HG03066 (cell line): ENCODE measurements around the gene MATN3.

ENCODE experiments used
- ATAC-seq: cut with Tn5 transposase; IDR thresholded peaks from one replicate; pipeline ENCODE4 v1.9.1; 2021; ENCODE audit warnings: low read depth; ENCODE audit not compliant: unreplicated experiment

Gene MATN3

DNA sequence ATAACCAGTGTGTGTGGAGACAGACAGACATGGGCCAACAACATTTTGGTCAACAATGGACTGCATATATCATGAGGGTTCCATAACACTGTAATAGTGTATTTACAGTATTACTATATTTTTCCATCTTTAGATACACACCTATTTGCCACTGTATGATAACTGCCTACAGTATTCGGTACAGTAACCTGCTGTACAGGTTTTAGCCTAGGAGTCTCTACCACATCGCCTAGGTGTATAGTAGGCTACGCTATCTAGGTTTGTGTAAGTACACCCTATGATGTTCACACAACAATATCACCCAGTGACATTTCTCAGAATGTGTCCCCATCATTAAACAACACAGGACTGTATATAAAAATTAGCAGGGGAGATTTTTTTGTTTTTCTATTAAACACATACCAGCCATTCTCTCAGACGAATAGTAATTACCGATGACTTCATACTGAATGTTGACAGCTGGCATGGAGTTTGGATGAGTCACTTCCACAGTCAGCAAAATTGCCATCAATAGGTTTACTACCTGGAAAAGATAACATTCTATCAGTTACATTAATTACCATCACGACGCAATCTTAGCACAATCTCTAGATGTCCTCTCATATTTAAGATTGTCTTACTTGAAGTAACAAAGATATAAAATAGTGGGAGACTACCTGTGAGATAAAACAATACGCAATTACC is 28.2 kb upstream of the MATN3 start:
- no peak for ATAC-seq

DNA sequence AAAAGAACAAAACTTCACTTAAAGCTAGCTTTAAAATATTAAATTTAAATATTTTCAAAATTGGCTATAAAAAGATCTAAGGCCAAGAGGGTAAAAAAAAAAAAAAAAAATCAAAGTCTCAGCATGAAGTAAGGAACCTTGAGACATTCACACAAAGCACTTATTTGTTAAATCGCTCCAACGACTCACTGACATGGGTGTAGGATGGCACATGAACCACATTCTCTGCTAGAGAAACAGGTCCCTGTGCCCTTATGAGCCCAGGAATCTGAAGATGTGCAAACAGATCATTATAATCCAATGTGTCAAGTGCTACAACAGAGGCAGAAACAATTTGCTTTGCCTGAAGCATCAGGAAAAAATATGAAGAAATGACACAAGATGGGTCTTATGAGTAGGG is 25.2 kb upstream of the MATN3 start:
- no peak for ATAC-seq

DNA sequence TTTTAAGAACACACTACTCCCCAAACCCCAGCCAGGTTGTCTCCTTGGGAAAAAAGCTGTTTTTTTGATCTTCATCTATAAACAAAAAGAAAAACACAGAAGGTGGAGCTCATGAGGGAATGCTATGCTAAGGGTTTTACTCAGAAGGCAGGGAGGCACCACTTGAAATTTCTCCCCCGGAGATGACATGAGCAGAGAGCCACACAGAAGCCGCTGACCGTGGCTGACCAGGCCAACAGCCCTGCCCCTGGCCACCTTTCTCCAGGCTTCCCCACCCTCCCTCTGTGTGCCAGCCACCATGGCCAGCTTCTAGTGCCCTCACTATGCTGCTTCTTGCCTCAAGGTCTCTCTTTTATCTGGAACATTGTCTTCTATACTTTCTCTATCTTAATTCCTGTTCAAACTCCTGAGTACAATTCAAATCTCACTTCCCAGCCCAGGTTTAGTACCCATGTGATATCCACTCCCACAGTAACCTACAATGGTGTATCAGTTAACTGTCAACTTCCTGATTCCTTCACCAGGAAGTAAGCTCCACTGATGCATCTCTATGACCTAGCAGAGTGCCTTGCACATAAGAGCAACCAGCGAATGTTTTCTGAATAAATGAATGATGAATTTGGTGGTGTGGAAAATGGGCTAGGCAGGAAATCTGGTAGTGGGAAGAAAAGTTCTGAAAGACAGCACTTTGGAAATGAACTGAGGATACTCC is 23.6 kb upstream of the MATN3 start:
- ATAC-seq = no peak

DNA sequence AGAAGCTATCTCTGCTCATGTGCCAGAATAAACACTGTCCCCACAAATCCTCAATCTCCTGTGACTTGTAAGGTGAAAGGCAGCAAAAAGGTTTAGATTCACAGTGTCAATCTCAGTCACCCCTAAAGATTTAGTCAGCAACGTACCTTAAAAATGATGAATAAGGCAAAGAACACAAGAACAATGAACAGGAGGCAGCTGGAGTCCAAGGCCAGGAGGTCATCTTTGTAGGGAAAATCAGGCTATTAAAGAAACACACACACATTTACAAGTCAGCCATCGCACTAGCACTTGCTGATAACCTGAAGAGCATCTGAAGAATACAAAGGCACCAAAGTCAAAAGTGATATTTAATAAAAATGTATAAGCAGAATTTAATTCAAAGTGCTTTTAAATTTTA is 22.4 kb upstream of the MATN3 start:
- no peak for ATAC-seq

DNA sequence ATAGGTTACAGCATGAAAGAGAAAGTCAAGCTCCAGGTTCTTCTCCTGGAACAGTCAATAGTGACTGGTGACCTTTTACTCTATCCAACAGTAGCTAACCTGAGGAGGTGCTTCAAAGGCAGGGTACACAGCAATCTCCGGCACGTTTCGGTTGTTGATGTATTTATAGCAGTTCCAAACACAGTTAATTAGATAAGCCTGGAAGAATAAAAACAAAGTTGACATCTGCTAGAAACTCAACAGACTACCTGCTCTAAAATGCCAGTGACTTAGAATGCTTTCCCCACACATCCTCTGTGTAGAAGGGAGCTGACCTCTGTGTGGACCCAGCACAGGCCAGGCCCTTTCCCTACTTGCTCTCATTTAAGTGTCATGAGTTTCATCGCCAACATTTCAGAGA is 21.8 kb upstream of the MATN3 start:
- ATAC-seq = no peak

DNA sequence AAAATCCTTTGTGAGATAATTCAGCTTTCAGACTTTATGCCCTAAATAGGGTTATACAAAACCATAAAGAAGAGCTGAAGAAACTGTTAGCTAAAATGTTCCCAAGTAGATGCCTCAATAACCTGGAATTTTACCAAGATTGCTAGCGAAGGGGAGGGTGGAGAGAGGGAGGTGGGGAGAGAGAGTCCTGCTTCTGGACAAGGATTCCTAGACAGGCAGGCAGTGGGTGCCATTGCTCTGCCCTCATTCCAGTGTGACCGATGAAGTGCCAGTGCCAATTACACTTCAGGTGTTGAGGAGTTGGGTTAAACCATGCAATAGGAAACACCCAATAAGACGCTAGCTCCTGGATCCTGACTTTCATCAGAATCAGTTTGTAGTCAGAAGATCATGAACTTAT is 20.9 kb upstream of the MATN3 start:
- no peak for ATAC-seq

DNA sequence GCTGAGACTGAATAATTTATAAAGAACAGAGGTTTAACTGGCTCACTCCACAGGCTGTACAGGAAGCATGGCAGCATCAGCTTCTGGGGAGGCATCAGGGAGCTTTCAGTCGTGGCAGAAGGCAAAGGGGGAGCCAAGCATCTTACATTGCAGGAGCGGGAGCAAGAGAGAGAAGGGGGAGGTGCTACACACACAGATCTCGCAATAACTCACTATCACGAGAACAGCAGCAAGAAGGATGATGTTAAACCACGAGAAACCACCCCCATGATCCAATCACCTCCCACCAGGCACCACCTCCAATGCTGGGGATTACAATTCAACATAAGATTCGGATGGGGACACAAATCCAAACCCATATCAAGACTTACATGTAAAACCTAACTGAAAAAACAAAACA is 17.8 kb upstream of the MATN3 start:
- no peak for ATAC-seq

DNA sequence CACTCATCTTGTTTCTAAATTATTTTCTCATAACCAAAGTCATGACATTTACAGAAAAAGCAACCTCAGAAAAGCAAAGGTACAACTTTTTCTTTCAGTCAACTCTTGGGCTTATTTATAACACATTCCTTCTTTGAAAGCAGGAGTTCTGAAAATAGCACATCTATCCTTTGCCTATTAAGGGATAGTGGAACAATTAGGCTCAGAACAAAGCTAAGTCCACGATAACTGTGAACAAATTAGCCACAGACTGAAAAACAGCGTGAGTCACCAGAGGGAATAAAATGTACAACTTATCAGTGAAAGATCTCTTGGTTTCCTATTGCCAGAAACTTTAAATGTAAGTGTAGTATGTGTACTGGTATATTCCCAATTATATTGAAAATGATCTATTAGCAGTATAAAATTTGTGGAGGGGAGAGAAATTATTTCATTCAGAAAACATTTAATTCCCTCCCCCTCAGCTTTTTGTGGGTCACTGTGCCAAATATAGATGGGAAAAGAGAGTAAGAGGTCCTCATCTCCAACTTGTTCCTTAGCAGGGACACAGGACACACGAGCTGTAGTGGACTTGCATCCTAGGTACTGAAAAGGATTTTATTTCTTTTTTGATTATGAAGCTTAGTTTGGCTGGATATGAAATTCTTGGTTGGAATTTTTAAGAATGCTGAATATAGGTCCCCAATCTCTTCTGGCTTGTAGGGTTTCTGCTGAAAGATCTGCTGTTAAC is 15.4 kb upstream of the MATN3 start:
- no peak for ATAC-seq

DNA sequence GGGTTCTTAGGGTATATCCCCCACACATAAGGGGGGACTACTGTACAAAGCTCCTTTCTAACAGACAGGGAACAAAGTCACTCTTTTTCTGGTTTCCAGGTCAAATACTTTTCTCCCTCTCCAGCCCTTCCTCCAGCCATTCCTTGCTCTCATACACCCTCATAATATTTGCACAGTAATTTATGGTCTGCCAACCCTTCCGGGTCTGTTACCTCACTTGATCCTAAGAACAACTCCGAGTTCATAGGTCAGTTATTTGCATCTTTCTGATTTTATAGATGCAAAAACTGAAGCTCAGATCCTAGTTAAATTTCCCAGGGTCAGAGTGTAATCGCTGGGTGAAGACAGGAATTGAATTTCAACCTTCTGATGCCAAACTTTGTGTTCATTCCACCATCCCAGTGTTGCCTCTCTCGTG is 14.8 kb upstream of the MATN3 start:
- no peak for ATAC-seq

DNA sequence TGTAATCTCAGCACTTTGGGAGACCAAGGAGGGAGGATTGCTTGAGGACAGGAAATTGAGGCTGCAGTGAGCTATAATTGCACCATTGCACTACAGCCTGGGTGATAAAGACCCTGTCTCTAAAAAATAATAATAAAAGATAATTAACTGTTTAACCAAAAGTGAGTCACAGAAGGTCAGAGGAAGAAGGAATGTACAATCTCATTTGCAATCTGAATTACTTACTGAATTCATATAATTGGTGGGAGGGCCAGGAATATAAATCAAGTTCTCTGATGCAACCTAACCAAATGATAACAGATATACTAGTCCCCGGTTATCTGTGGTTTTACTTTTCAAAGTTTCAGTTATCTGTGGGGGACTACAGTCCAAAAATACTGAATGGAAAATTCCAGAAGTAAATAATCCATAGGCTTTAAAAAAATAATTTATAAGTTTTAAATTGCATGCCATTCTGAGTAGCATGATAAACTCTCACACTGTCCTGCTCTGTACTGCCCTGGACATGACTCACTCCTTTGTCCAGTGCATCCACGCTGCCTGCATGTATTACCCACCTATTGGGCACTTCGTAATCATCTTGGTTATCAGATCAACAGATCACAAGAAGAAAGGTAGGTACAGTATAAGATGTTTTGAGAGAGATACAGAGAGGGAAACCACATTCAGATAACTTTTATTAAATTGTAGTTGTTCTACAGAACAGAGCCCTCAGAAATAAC is 12.8 kb upstream of the MATN3 start:
- no peak for ATAC-seq

DNA sequence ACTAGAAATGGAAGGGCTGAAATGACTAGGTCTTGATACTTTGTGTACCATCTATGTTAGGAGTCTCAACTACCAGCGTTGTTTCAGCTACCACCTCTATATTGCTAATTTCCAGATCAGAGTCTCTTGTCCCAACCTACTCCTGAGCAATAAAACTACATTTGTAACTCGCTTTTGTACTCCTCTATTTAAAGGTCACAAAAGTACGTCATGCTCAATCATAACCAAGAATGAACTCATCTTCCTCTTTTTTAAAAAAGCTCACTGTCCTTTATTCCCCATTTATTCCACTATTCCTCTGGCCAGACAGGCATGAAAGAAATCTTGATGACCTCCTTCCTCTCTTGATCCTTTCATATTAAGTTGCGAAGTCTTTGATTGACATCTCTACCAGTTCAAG is 11.2 kb upstream of the MATN3 start:
- no peak for ATAC-seq

DNA sequence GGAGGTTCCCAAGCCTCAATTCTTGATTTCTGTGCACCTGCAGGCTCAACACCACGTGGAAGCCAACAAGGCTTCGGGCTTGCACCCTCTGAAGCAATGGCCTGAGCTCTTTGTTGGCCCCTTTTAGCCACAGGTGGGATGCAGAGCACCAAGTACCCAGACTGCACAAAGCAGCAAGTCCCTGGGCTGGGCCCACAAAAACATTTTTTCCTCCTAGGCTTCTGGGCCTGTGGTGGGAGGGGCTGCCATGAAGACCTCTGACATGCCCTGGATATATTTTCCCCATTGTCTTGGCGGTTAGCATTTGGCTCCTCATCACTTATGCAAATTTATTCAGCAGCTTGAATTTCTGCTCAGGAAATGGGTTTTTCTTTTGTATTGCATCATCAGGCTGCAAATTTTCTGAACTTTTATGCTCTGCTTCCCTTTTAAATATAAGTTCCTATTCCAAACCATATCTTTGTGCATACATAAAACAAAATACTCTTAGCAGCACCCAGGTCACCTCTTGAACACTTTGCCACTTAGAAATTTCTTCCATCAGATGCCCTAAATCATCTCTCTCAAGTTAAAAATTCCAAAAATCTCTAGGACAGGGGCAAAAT is 9.0 kb upstream of the MATN3 start:
- no peak for ATAC-seq

DNA sequence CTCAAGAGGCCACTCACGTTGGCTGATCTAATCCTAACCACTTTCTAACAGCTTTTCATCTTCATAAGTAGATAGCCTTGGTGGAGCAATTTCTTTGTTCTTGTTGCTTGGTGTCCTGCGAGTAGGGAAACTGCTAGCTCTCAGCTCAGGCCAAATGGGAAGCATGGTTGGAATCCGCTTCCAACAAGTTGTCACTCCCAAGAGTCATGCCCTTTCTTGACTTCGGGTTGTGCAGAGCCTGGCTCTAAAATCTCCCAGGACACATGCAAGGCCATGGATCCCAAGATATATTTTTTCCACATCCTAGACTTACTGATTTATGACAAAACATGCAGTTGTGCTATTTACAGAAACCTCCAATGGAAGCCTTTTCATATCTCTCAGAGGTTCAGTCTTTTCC is 7.3 kb upstream of the MATN3 start:
- no peak for ATAC-seq

DNA sequence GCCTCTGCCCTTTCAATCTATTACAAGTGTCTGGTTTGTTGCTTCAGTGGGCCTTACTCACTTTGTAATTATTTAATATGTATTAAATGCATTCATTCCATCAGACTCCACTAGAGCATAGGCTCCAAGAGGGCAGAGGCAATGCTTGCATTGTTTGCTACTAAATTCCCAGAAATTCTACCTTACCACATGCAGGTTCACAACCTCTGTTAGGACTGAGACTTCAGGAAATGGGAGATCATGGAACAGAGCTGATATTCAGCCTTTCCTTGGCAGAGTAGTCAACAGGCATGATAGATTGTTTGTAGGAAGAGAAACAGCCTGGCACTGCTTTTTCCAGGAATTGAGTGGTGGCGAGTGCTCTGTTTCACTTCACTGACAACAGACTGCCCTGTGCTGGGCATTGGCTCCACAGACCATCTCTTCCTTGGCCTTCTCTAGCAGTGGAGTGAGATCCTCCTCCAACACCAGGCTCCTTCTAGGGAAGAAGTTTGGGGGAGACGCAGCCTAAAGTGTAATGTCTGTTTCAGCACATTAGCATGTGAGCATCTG is 6.2 kb upstream of the MATN3 start:
- no peak for ATAC-seq

DNA sequence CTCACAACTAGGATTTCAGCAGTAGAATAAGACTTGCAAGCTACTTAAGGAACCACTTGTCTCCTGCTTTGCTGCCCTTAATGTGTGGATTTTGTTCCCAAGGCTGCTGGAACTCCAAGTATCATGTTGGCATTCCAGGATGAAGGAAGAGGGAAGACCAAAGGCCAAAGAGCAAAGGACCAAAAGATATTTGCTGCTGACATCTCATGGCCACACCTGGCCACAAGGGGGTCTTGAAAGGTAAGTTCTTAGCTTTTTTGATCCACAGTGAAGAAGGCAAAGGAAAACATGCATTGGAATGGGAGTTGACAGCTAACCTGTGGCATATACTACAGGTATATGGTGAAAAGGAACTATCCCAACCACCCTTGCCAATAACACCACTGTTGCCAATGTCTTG is 3.9 kb upstream of the MATN3 start:
- ATAC-seq = no peak

DNA sequence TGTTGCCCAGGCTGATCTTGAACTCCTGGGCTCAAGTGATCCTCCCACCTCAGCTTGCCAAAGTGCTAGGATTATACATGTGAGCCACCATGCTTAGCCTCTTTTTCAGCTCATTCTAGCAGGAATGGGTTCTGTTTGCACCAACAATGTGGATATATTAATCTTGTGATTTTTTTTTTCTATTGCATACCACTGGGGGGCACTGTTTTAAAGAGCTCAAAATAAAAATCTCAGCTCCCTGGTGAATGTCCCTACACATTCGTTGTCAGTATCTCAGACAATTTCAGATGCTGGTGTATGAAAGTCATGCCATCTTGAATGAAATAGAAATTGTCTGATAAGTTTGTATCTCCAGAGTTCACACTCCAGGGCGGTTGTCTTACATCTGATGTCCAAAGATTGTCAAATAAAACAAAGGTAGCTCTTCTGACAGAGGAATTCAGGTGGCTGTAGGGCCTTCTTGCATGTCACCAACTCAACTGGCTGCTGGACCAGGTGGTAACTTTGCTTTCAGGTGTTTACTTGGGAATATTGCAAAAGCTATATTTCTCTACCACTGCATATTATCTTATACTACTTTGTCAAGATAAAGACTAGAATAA is 3.1 kb upstream of the MATN3 start:
- no peak for ATAC-seq

DNA sequence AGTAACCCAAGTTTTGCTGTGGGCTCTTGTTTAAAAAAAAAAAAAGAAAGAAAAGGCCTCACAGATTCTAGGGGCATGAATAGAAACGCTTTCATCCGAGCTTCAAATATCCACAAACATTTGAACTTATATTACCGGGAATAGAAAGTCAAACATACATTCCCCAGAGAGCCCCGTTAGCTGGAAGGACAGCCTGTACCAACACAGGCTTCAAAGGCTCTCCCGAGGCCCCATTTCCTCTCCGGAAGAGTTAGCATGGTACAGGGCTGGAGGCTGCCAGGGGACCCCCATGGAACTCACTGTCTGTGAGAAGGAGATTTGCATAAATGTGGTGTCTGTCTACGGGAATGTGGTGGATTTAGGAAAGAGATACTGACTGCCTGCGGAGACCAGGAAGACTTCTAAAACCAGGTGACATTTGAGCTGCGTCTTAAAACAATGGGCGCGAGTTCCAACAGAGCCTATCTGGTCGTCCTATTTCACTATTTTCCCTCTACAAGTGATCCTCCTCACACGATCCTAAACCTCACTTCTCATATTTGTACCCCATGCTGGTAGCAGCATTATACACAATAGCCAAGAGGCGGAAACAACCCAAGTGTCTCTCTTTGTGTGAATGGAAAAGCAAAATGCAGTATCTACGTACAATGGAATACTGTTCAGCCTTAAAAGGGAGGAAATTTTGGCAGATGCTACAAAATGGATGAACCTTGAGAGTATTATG is 820 bp upstream of the MATN3 start:
- ATAC-seq = no peak

DNA sequence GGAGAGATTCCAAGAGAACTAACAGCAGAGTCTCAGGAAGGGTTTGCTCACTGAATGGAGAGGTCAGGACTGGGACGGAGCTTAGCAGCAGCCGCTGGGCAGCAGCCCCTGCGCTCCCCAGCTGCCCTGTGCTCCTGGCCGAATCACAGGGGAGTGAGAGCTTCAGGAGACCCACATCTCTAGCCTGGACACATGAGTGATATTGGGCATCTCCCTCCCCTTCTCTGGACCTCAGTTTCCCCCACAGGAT is 511 bp downstream of the MATN3 start:
- no peak for ATAC-seq

DNA sequence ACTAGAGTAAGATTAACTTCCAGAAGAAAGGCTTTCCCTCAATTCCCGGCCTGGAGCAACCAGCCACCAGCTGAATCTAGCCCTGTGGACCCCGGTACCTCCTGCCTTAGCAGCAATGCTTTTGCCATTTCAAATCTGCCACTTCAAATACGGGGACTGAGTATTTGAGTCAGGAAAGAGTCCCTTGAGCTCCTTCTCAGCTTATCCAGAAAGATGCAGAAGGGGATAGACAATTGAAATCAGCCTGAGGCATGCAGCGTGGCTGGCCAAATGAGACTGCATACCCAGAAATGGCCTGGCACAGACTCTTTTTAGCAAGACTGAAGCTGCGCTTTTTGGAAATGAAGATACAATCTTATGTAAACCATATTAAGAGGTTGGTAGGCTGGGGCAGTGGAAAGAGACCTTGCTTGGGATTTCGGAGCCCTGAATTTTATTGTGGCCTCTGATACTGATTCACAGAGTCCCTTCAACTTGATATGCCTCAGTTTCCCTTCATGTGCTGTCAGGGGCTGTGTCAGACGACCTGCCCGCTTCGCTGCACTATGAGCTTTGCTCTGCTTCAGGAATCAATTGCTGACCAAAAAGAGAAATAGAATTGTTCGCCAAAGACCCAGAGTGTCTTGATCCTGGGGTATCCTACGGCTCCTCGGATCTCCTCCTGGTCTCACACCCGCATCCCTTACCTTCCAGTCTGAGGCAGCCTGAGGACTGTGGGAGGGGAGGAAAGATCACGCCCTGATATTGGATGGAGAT is 1.0 kb downstream of the MATN3 start:
- no peak for ATAC-seq
